HG03378 (cell line): ENCODE measurements around the gene XDH.

Experiments
- ATAC-seq: cut with Tn5 transposase; IDR thresholded peaks from one replicate; pipeline ENCODE4 v1.9.1; 2021; ENCODE audit warnings: mild to moderate bottlenecking, moderate library complexity; ENCODE audit not compliant: unreplicated experiment

Gene XDH

GRCh38 chr2:31333046-31333445 is 81.5 kb downstream of the XDH start:
- ATAC-seq, result no peak

GRCh38 chr2:31332521-31332920 is 82.0 kb downstream of the XDH start:
- no peak for ATAC-seq

GRCh38 chr2:31331156-31331555 is 83.4 kb downstream of the XDH start:
- no peak for ATAC-seq

DNA sequence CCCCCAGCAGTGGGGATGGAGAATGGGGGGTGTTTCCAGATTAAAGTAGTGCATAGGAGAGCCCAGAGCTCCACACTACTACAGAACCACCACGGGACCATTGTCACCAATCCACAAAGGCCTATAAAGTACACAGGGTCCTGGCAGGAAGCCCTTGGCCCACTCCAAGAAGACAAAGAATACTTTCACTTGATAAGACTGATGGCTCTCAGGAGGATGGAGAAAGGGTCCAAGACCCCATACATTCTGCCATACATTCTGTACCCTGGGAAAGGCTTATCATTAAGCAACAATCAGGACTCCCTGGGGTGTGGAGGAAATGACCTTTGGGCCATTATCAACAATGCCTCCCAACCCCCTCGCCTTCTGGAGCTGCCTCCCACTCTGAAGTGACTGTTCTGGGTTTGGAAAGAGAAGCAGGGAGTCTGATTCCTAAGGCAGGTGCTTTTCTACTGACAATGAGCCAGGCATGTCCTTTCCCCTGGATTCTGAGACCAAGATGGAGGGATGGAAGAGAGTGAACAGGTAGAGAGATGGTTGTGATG is 85.4 kb downstream of the XDH start:
- ATAC-seq, result no peak

DNA sequence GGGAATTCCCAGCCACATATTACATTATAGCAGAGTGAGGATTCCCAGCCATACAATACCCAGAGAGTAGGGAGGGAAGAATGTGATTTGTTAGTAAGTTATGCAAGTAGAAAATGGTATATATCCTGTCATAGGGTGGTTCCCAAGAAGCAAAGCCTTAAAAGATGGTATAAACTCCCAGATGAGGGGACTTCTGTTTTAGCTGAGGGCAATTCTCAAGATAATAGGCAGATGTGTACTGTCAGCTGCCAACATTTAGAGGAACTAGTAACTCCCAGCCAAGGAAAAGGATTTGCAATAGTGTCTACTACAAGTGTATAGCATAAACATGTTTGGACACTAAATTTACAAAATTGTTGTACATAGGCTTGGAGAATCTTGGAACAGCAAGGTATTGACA is 86.5 kb downstream of the XDH start:
- no peak for ATAC-seq

GRCh38 chr2:31327505-31327904 is 87.0 kb downstream of the XDH start:
- ATAC-seq, result no peak

GRCh38 chr2:31324016-31324633 is 90.4 kb downstream of the XDH start:
- ATAC-seq, result peak; percentile 82

DNA sequence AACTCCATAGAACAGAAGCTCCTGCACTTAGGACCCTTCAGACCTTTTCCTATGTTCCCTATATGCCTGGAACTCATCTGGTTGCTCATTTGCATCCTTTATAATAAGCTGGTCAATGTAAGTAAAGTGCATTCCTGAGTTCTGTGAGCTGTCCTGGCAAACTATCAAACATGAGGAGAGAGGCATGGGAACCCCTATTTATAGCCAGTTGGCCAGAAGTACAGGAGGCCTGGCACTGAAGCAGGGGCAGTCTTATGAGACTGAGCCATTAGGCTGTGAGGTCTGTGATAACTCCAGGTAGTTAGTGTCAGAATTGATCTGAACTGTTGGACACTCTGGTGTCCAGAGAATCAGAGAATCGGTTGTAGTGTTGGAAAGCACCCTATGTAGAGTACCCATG is 92.2 kb downstream of the XDH start:
- ATAC-seq, result no peak

DNA sequence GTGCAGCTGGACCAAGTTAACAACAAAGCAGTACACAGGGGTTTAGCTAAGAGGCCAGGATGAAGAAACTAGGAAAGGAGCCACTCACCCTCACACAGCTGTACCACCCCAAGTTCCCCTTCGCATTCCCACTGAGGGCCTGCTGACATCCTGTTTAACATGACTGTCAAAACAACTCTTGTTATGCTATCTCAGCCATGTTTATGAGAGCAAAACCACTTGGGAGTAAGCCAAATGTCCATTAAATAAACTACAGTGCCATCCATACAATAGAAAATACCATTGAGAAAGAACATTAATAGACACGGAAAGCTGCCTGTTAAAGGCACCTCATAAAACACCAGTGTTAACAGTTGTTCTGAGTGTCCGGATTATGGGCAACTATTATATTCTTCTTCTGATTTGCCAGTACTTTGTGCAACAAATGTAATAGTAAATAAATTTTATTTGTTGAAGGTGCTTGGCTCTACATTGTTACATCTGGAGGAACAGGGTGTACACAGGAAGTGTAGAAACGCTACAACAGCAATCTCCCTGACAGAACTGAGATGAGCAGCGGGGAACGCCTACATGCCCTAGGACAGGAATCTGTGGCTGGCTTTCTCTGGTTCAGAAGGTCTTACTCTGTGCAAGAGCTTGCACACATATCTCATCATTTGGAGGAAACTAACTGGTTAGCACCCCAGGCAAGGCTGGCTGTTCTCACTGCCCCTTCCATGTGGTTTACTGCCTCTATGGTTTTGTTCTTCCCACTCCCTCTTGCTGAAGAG is 95.0 kb downstream of the XDH start:
- peak; percentile 43 for ATAC-seq

GRCh38 chr2:31318361-31319336 is 95.9 kb downstream of the XDH start:
- ATAC-seq, result peak; percentile 79

DNA sequence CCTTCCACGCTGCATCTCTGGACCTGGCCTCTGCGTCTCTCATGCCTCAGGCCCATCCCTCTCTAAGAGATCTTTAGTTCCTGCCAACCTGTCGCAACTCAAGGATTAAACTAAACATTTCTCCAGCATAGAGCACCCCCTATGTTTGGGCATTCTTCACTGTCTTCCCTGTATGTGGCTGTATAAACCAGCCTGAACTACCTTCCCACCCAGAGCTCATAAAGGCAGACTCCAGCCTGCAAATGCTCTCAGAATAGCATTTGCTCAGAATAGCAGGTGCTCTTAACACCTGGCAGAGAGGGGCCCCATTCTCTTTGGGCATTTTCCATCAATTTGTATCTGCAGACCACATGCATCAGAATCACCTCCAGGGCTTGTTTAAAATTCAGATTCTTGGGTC is 97.1 kb downstream of the XDH start:
- ATAC-seq, result no peak

DNA sequence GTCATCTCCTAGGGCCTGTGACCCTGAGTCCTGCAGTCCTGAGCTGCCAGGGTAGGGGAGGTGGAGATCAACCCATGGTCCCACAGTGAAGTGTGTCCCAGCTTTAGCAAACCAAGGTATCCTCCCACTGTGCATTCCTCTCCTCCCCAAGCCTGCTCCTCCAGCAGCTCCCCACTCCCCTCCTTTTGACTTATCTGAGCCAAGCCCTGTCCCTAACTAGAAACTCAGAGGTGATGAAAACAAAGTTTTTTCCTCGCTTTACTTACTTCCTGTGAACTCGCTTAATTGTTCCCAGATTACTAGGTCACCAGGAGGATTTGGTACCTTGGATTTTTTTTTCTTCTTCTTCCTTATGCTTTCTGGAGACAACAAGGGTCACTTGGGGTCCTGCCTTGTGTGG is 99.8 kb downstream of the XDH start:
- ATAC-seq, result no peak

GRCh38 chr2:31312898-31313297 is 101.6 kb downstream of the XDH start:
- no peak for ATAC-seq

GRCh38 chr2:31304816-31305215 is 109.7 kb downstream of the XDH start:
- no peak for ATAC-seq

DNA sequence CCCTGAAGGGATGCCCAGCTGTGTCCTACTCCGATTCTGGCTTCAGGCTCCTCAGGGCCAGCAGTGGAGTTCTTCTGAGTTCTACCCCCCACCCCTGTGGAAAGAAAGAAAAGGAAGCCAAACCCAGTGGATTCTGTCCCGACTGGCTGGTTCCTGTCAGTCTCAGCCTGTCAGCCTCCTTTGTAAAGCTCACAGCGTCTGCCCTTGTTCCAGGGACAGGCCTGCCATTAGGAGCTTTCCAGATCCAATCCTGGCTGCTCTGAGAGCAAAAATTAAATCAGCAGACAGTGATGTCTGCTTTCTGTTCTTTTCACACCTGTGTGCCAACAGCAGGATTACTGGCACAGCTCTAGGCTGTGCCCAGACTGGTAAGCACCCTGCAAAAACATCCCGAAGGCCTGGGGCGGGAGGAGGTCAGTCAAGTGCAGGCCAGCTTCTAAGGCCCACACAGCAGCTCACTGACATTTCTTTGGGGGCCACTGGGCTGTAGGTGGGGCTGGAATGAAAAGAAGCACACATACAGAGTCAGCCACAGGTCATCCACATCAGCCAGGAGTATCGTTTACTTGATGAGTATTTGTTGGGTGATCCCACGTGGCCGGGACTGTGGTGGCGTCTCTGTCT is 111.5 kb downstream of the XDH start:
- ATAC-seq, result no peak

DNA sequence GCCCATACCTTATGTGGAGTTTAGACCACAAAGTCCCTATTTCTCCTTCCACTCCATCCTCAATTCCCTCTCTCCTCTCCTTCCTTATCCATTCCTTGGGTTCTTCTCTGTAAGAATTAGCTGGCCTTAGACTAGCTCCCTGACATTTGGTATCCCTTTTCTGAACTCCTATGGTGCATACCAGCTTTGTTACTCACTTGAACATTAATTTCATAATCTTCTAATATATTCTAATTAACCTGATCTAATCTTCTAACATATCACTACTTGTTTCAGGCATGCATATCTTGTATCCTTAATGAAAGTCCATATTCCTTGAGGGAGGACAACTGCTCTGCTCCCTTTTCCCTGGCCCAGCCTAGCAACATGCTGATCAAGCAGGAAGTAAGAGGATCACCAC is 114.2 kb downstream of the XDH start:
- ATAC-seq, result no peak

GRCh38 chr2:31299547-31299946 is 115.0 kb downstream of the XDH start:
- ATAC-seq, result no peak

- ATAC-seq, result peak; percentile 47
Measured at GRCh38 chr2:31297751-31298150, 116.8 kb downstream of the XDH start.

DNA sequence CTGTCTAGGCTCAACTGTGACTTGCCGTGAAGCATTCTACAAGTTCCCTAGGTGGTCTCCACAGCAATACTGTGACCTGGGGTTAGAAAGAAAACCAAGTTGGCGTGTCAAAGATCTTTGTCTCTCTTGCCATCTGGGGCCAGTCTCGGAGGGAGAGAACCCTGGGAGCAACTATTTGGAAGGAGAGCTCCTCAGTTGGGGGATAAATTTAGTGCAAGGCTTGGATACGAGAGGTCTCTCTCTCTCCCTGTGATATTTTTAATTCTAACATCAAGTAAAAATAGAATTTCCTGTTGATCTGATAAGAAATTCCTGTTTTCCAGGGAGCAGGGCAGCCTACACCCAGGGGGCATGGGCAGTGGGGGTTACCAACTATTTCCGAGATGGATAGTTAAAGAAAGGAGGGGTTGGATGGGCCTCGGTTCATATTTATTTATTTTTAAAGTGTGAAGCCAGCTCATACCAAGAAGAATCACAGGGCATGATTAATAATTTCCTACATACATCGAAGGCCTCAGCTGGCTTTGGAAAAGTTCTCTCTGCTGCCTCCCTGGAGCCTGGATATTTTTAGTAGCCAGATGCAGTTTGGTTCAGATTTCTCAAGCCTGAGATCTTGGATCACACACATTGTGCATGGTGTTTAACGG is 117.8 kb downstream of the XDH start:
- no peak for ATAC-seq

DNA sequence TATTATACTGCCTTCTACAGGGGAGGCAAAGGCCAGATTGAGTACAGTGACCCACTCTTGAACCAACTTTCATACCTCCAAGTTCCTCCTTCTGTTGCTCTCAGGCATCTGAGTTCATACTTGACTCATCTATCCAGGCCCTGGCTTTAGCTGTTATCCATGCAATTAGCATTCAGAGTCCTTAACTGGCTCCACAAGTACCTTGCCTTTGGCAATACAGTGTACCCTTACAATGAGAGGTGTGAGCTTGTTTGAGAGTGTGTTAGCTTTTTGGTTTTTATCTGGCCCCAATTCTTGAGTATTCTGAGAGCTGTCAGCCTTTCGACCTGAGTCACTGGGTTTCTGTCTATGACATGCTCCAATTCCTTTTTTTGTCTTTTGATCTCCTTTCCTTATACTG is 120.3 kb downstream of the XDH start:
- no peak for ATAC-seq
